GM03348 (cell line): ENCODE data around the gene ADAMTSL2.

Experiments
- DNase-seq: peaks from one replicate; pipeline ENCODE4 v3.0.0; 2012; ENCODE audit warnings: low spot score

The ADAMTSL2 gene

DNA sequence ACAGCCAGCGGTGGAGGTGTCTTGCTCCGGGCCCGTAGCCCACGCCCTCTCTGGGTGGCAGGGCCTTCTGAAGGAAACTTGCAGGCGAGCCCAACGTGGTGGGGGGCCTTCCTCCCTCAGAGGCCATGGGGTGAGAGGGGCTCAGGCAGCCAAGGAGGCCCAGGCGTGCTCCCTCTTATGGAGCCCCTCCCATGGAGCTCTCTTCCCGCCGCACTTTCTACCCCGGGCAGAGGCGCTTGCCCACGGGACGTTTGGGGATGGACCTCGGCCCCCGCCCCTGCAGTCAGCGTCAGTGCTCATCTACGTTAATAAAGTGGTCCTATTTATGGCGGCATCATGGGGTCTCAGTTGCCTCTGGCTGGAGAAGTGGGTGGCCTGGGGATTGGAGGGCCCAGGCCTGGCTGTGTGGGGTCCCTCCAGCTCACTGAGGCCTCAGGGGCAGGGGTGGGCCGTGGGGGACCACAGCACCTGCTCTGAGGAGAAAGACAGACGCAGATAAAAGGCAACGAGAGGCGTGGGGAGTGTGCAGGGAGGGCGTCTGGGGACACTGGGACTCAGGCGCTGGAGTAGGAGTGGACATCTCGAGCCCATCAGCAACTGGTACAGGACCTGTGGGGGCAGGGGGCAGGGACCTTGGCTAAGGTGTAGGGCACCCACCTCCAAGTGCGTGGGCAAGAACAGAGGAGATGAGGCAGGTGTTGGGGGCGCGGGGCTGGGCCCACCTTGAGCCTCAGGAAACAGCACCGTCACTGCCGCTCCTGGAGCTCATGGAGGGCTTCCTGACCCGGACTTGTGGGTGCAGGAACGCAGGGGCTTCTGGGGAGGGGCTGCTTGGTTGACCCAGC, 40.9 kb downstream of the ADAMTSL2 start:
- DNase-seq, result no peak

DNA sequence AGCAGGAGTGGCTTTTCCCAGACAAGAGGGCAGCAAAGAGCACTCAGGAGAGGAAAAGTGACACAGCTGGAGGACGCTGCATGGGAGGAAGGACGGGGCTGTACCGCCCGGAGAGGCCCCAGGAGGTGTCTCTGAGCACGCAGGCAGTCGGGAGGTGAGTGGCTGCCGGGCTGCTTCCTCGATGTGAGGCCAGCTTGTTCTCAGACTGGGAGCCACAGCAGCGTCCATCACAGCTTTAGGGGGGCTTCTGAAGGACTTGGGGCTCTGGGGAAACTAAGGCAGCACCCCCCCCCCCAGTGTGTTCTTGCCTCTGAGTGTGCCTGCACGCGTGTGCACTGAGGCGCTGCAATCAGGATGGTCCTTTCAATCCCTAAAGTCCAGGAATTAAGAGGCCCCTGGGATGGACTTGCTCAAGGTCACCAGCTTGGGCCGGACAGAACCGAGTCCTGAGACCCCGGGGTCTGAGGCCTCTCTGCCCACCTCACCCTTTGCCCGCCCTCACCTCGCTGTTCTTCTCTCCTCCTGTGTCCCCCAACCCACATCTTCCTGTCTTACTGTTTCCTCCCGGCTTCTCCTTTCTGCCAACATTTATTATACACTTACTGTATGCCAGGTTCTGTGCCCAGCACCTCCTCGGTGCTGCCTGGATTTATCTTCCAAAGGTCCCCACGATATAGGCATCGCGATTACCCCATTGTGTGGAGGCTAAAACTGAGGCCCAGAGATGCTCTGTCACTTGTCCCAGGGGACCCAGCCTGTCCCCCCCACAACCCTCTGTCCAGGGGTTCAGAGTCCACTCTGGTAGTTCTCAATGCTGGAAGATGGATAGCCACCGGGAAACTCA, 41.7 kb downstream of the ADAMTSL2 start:
- no peak for DNase-seq

DNA sequence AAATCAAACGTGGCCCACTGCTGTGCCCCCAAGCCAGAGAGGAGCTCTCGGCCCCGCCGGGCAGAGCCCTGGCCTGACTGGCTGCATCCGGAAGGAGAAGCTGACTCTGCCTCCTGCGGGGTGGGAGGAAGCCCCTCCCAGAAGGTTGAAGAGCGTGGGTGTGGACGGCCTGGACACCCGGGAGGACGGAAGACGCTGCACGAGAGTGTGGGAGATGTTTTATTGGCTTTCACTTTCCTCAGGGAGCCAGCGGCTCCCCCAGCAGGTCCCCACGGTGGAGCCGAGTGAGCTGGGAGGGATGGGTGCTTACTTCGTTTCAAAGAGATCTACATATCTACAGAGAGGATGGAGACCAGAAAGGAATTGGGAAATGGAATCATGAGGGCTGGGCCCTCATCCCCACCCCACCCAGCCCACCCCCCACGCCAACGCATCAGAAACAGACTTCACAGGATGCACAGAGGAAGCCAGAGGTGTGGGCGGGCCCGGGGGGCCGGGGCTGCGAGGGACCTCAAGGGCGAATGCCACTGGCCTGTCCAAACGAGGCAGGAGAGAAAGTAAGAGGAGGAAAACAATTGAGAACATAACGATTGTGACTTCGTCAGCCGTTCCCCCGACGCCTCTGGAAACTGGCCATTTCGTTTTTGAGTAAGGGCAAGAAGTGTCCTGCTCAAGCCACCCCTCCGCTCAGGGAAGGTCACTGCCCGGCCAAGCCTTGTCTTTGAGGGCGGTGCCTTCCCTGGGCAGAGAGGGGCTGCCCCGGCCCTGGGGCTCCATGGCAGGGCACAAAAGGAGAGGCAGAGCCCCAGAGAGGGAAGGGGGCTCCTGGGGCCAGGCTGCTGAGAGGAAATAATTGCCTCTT, 42.6 kb downstream of the ADAMTSL2 start:
- no peak for DNase-seq

DNA sequence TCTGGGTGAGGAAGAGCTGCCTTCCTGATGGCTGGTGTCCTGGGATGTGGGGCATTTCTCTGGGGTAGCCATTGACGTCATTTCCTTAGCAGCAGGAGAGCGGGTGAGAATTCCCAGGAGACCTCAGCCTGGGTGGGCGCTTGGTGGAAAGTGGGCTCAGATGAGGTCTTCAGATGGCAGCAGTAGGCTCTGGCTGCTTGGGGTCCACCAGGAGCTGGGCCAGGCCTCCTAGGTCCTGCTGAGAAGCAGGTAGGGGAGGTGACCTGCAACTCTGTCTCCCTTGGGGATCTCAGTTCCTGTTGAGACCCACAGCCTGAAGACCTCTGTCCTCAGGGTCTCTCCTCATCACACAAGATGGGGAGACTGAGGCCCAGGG, 43.2 kb downstream of the ADAMTSL2 start:
- no peak for DNase-seq

GRCh38 chr9:133578524-133579441, 44.3 kb downstream of the ADAMTSL2 start:
- no peak for DNase-seq

DNA sequence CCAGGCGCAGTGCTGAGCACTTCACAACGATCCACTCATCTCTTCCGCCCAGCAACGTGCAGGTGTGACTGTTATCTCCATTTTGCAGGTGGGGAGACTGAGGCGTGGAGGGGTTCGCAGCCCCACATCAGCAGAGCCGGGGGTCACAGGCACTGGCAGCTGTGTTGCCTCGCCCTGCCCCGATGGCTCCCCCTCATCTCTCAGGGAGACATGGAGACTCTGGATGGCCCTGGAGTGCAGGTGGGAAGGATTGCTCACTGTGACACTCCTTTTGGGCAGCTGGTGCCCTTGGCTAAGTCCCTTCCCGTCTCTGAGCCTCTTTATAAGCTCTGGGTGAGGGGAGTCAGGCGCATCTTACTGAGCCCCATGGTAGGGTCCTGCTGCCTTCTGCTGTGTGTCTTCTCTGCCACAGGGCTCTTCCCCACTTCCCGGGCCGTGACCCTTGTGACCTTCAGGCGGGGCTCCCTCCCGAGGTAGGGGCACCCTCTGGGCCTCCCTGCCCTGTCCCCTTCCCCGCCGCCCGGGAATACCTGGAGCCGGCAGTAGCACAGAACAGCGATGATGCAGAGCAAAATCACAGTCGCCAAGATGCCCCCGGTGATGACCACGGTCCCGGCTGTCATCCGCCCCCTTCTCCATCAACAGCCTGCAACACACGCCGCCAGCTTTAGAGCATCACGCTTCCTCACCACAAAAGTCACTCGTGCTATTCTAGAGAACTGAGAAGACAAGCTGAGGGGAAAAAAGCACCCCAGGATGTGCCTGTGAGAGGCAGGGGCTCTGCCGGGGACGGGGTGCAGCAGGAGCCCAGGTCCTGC, 45.3 kb downstream of the ADAMTSL2 start:
- no peak for DNase-seq

DNA sequence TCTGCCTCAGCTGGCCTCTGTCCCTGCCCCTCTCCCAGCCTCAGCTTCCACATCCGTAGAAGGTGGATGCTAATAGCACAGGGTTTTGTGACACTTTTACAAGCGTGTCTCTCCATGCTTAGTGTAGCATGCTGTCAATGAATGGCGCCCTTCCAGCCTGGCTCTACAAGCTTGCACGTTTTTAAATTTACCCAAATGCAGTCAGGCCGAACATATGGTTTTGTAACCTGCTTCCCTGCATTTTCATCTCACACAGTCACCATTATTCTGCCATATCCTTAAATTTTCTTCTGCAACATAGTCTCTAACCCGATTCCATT, 45.9 kb downstream of the ADAMTSL2 start:
- no peak for DNase-seq

GRCh38 chr9:133581011-133581410, 46.5 kb downstream of the ADAMTSL2 start:
- no peak for DNase-seq

GRCh38 chr9:133581513-133582343, 47.2 kb downstream of the ADAMTSL2 start:
- no peak for DNase-seq

GRCh38 chr9:133582501-133583045, 48.1 kb downstream of the ADAMTSL2 start:
- no peak for DNase-seq

DNA sequence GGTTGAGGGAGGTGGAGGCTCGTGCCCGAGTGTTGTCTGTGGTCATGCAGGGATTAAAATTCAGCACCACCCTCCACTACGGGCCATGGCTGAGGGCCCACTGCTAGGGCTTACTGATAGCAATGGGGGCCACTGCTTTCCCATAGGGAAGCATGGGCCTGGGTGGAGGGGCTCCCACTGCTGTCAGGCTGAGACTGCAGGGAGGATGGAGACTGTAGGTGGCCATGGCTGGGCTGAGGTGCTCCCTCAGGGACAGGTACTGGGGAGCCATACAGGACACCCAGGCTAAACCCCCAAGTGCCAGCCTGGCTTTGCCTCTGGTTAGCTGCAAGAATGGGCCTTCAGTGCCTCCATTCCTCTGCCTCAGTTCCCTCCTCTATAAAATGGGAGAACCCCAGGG, 48.6 kb downstream of the ADAMTSL2 start:
- DNase-seq, result no peak

- DNase-seq, result no peak
Measured at GRCh38 chr9:133583586-133583985, 49.1 kb downstream of the ADAMTSL2 start.

DNA sequence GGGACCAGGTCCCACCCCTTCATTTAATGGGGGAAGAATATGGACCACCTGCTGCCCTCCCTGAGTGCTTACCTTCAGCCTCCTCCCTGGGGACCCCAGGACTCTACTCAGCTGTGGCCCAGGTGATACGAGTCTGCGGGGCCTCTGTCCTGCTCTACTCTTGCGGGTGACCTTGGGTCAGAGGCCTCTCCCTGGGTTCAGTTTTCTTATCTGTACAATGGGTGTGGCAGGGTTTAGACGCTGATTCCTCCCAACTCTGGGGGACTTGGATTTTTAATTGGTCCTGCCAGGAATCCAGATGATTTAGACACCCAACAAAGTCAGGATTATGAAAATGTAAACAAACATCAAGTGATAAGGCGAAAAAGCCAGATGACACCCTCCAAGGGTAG, 49.7 kb downstream of the ADAMTSL2 start:
- DNase-seq, result no peak

GRCh38 chr9:133584559-133585476, 50.3 kb downstream of the ADAMTSL2 start:
- DNase-seq, result peak; percentile 42

GRCh38 chr9:133585481-133586351, 51.2 kb downstream of the ADAMTSL2 start:
- peak; percentile 41 for DNase-seq

DNA sequence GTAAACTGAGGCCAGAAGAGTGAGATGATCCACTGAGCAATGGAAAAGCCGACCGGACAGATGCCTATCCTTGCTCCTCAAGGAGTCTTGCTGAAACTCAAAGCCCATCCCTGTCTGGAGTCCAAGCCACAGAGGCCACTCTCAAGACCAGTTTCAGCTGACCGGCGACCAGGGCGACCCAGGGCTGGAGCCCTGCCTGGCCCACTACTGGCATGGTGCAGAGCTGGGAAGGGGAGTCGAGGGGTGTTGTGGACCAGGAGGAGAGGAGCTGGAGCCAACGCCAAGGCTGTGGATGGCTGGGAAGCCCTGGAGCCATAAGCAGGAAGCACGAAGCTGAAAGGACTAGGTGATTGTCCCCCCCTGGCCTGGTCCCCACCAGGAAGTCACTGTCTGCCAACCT, 52.5 kb downstream of the ADAMTSL2 start:
- no peak for DNase-seq

- no peak for DNase-seq
Measured at GRCh38 chr9:133587466-133587865, 53.0 kb downstream of the ADAMTSL2 start.
